Measurements from ENCODE around the gene ATP7A.
"Not testable (repeated sequence)": the region's sequence is repeated elsewhere in the genome, so short reads cannot be mapped to it uniquely, and the experiment has no call there.

Gene ATP7A

GRCh38 chrX:77938083-77938680 is 27.7 kb downstream of the ATP7A start:
- DNase-seq, result no peak
- in situ Hi-C loops (cut with MboI; ENCODE audit: low pct_unique_long_range_greater_than_20kb, low sequenced_read_pairs), result no loop called here

- in situ Hi-C loops (cut with MboI; ENCODE audit: low pct_unique_long_range_greater_than_20kb, low sequenced_read_pairs); DNase-seq: not testable (repeated sequence)
Observed at GRCh38 chrX:77945031-77945430, 34.5 kb downstream of the ATP7A start.

- in situ Hi-C loops (cut with MboI; ENCODE audit: low pct_unique_long_range_greater_than_20kb, low sequenced_read_pairs), result no loop called here
- DNase-seq, result no peak
Observed at GRCh38 chrX:77945910-77946545, 35.5 kb downstream of the ATP7A start.

GRCh38 chrX:77946571-77946970 is 36.1 kb downstream of the ATP7A start:
- DNase-seq, result no peak
- in situ Hi-C loops (cut with MboI; ENCODE audit: low pct_unique_long_range_greater_than_20kb, low sequenced_read_pairs), result no loop called here

GRCh38 chrX:77949840-77950239 is 39.3 kb downstream of the ATP7A start:
- in situ Hi-C loops (cut with MboI; ENCODE audit: low pct_unique_long_range_greater_than_20kb, low sequenced_read_pairs), result no loop called here
- no peak for DNase-seq

GRCh38 chrX:77952173-77952572 is 41.7 kb downstream of the ATP7A start:
- in situ Hi-C loops (cut with MboI; ENCODE audit: low pct_unique_long_range_greater_than_20kb, low sequenced_read_pairs), result no loop called here
- no peak for DNase-seq

- DNase-seq, result peak; percentile 40
- in situ Hi-C loops (cut with MboI; ENCODE audit: low pct_unique_long_range_greater_than_20kb, low sequenced_read_pairs), result no loop called here
Observed at GRCh38 chrX:77953302-77953701, 42.8 kb downstream of the ATP7A start.

GRCh38 chrX:77953708-77954107 is 43.2 kb downstream of the ATP7A start:
- in situ Hi-C loops (cut with MboI; ENCODE audit: low pct_unique_long_range_greater_than_20kb, low sequenced_read_pairs), result no loop called here
- DNase-seq, result no peak

- in situ Hi-C loops (cut with MboI; ENCODE audit: low pct_unique_long_range_greater_than_20kb, low sequenced_read_pairs), result no loop called here
Observed at GRCh38 chrX:77960567-77960966, 50.1 kb downstream of the ATP7A start.

GRCh38 chrX:77961063-77961462 is 50.6 kb downstream of the ATP7A start:
- DNase-seq, result no peak
- in situ Hi-C loops (cut with MboI; ENCODE audit: low pct_unique_long_range_greater_than_20kb, low sequenced_read_pairs), result no loop called here

More at GRCh38 chrX:77960567-77960966, 50.1 kb downstream of the ATP7A start:
- DNase-seq, result no peak

GRCh38 chrX:77962068-77962902 is 51.8 kb downstream of the ATP7A start:
- in situ Hi-C loops (cut with MboI; ENCODE audit: low pct_unique_long_range_greater_than_20kb, low sequenced_read_pairs), result no loop called here
- DNase-seq, result no peak

- in situ Hi-C loops (cut with MboI; ENCODE audit: low pct_unique_long_range_greater_than_20kb, low sequenced_read_pairs), result no loop called here
Observed at GRCh38 chrX:77966361-77966760, 55.9 kb downstream of the ATP7A start.

GRCh38 chrX:77967631-77968030 is 57.1 kb downstream of the ATP7A start:
- no peak for DNase-seq
- in situ Hi-C loops (cut with MboI; ENCODE audit: low pct_unique_long_range_greater_than_20kb, low sequenced_read_pairs), result no loop called here

More at GRCh38 chrX:77966361-77966760, 55.9 kb downstream of the ATP7A start:
- no peak for DNase-seq

GRCh38 chrX:77969538-77969937 is 59.0 kb downstream of the ATP7A start, which contains the start of gene PGAM4:
Gene PGAM4, minus strand, starts transcription at chrX:77969638. Its CDS starts 0 bp downstream, at chrX:77969638.
- no peak for DNase-seq
- in situ Hi-C loops (cut with MboI; ENCODE audit: low pct_unique_long_range_greater_than_20kb, low sequenced_read_pairs), result no loop called here

- DNase-seq, result no peak
- in situ Hi-C loops (cut with MboI; ENCODE audit: low pct_unique_long_range_greater_than_20kb, low sequenced_read_pairs), result no loop called here
Observed at GRCh38 chrX:77975755-77976154, 65.3 kb downstream of the ATP7A start.

- no peak for DNase-seq
- in situ Hi-C loops (cut with MboI; ENCODE audit: low pct_unique_long_range_greater_than_20kb, low sequenced_read_pairs), result no loop called here
Observed at GRCh38 chrX:77977095-77977494, 66.6 kb downstream of the ATP7A start.

GRCh38 chrX:77977518-77977917 is 67.0 kb downstream of the ATP7A start:
- no peak for DNase-seq
- in situ Hi-C loops (cut with MboI; ENCODE audit: low pct_unique_long_range_greater_than_20kb, low sequenced_read_pairs), result no loop called here

GRCh38 chrX:77979870-77980269 is 69.4 kb downstream of the ATP7A start:
- no peak for DNase-seq
- in situ Hi-C loops (cut with MboI; ENCODE audit: low pct_unique_long_range_greater_than_20kb, low sequenced_read_pairs), result no loop called here

GRCh38 chrX:78011846-78012245 is 101.4 kb downstream of the ATP7A start:
- no peak for DNase-seq
- in situ Hi-C loops (cut with MboI; ENCODE audit: low pct_unique_long_range_greater_than_20kb, low sequenced_read_pairs), result no loop called here

Data from KBM-7 (cell line).